GM18909 (cell line): ENCODE measurements around the gene ZNF267.
"Not testable (repeated sequence)": the region's sequence is repeated elsewhere in the genome, so short reads cannot be mapped to it uniquely, and the experiment has no call there.

Experiments
- ATAC-seq: cut with Tn5 transposase; IDR thresholded peaks from one replicate; pipeline ENCODE4 v1.9.1; 2021; ENCODE audit warnings: mild to moderate bottlenecking; ENCODE audit not compliant: unreplicated experiment, poor library complexity

Gene ZNF267

DNA sequence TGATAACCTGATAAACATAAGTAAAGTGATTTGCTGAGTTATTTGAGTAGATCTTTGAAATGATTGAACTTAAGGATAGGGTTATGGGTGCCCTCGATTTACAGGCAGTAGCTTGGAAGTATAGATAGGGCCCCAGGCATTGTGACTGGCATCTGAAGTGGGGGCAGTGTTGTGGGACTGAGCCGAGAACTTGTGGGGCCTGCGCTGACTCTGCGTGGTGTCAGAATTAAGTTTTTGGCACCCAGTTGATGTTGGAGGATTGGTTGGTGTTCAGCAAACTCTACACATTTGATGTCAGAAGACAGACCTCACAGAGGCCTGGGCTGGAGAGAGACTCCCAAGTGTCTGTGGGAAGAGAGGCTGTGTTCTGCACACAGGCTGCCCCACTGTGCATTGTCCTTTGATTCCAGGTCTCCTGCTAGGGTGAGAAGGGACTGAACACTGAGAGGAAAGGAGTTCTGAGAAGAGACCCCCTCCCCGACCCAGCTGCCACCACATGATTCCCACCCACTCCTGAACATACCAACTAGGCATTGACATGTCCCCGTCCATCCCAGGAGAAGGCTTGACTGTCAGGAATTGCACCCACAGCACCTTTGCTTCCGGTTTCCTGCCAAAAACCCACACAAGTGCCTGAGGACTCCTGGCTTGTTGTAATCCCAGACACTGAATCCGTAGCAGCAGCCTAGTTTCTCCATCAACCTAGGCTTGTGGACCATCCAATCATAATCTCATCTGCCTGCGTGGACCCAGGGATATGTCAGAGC, 4.5 kb downstream of the ZNF267 start:
- no peak for ATAC-seq

- no peak for ATAC-seq
Observed at GRCh38 chr16:31879937-31880321, 6.3 kb downstream of the ZNF267 start.

DNA sequence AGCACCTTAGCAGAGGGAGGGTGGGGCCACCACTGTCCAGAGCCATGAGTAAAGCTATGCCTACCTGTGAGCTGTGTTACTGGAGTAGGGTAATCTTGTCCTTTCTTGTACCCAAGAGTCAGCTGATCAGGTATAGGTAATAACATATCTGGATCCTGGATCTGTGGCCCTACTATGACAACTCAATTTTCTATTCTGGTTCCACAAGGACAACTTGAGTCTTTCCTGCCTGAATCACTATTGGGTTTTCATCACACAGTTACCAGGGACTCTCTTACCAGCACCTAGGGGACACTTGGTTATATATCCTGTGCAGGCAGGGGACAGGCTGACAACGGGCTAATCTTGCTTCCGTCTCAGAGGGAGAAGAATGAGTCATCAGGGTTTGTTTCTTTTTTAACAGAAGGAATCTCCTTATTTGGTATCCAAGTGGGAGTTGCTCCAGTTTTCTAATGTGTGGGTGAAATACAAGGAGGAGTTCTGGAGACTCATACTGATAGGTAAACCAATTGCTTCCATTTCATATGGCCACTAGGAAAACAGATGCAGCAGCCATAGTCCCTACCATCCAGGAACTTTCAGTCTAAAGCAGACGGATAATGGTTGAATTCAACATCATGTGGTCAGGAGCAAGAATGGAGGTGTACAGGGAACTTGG, 6.8 kb downstream of the ZNF267 start:
- ATAC-seq, result peak; percentile 47

- no peak for ATAC-seq
Observed at GRCh38 chr16:31886227-31886626, 12.6 kb downstream of the ZNF267 start.

DNA sequence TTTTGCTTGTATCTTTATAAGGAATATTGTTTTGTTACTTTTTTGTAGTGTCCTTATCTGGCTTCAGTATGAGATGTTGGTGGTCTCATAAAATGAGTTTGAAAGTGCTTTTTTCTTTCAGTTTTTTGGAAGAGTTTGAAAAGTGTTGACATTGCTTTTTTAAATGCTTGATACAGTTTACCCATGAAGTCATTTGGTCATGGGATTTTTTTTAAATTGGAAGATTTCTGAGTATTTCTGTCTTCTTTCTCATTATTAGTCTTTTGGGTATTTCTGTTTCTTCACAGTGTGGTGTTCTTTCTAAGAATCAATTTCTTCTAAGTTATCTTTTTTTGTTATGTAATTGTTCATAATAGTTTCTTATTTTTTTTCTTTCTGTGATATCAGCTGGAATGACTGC, 15.1 kb downstream of the ZNF267 start:
- ATAC-seq, result no peak

GRCh38 chr16:31892111-31892510, 18.5 kb downstream of the ZNF267 start:
- ATAC-seq, result not testable (repeated sequence)

GRCh38 chr16:31893824-31894223, 20.2 kb downstream of the ZNF267 start:
- ATAC-seq, result no peak

DNA sequence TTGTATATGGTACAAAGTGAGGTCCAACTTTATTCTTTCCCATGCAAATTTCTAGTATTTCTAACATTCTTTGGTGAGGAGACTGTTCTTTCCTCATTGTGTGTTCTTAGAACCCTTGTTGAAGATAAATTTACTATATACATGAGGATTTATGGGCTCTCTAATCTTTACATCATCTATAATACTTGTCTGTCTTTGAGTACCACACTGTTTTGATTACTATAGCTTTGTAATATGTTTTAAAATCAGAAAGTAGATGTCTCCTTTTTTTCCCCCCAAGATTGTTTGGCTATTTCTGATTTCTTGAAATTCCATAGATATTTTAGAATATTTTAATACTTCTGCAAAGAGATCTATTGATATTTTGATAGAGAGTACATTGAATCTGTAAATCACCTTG, 23.7 kb downstream of the ZNF267 start:
- ATAC-seq, result no peak

DNA sequence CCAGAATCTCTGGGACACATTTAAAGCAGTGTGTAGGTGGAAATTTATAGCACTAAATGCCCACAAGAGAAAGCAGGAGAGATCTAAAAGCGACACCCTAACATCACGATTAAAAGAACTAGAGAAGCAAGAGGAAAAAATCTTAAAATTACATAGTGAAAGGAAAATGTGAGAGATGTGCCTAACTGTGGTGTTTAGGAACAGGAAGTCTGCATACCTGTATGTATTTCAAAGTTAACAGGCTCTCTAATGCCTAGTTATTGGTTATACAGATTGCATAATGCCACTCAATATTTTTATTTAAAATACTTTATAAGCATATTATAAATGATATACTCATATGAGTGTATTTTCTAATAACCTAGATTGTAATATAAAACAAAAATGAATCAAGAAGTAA, 25.9 kb downstream of the ZNF267 start:
- ATAC-seq, result no peak

DNA sequence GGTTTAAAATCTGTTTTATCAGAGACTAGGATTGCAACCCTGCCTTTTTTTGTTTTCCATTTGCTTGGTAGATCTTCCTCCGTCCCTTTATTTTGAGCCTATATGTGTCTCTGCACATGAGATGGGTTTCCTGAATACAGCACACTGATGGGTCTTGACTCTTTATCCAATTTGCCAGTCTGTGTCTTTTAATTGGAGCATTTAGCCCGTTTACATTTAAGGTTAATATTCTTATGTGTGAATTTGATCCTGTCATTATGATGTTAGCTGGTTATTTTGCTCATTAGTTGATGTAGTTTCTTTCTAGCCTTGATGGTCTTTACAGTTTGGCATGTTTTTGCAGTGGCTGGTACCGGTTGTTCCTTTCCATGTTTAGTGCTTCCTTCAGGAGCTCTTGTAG, 31.0 kb downstream of the ZNF267 start:
- not testable (repeated sequence) for ATAC-seq

DNA sequence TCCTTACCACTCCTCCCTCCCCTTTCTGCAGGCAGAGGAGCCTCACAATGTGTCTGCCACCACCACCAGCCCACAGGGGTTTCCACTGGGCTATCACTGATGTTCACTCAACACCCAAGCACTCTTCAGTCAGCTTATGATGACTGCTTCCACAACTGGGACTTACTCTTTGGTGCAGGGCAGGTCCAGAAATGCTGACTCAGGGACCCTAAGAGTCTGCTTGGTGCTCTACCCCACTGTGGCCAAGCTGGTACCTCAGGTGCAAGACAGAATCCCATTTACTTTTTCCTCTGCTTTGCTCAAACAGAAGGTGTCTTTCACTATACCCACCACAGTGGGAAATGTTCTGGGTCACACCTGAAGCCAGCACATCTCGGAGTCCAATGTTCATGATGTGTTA, 40.1 kb downstream of the ZNF267 start:
- ATAC-seq, result no peak

DNA sequence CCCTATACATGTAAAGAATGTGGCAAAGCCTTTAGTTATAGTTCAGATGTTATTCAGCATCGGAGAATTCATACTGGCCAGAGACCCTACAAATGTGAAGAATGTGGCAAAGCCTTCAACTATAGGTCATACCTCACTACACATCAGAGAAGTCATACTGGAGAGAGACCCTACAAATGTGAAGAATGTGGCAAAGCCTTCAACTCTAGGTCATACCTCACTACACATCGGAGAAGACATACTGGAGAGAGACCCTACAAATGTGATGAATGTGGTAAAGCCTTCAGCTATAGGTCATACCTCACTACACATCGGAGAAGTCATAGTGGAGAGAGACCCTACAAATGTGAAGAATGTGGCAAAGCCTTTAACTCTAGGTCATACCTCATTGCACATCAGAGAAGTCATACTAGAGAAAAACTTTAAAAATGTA, 42.5 kb downstream of the ZNF267 start:
- no peak for ATAC-seq

- no peak for ATAC-seq
Observed at GRCh38 chr16:31920373-31920772, 46.8 kb downstream of the ZNF267 start.

GRCh38 chr16:31951806-31952205, 78.2 kb downstream of the ZNF267 start:
- not testable (repeated sequence) for ATAC-seq

DNA sequence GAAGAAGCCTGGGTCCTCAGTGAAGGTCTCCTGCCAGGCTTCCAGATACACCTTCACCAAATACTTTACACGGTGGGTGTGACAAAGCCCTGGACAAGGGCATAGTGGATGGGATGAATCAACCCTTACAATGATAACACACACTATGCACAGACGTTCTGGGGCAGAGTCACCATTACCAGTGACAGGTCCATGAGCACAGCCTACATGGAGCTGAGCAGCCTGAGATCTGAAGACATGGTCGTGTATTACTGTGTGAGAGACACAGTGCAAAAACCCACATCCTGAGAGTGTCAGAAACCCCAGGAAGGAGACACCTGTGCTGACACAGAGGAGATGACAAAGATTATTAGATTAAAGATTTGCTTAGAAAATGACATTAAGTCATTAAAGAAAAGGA, 78.6 kb downstream of the ZNF267 start:
- ATAC-seq, result not testable (repeated sequence)

DNA sequence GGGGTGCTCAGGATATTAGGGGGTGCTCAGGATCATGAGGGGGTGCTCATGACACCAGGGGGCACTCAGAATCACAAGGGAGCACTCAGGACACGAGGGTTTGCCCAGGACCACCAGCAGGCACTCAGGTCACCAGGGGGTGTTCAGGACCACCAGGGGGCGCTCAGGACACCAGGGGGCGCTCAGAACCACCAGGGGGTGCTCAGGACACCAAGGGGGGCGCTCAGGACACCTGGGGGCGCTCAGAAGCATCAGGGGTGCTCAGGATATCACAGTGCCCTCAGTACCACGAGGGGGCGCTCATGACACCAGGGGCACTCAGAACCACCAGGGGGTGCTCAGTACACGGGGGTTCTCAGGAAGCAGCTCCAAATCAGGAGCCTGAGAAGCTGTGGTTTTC, 82.6 kb downstream of the ZNF267 start:
- ATAC-seq, result not testable (repeated sequence)

- not testable (repeated sequence) for ATAC-seq
Observed at GRCh38 chr16:31960186-31960910, 86.7 kb downstream of the ZNF267 start.
